ENCODE measurements around the gene SPEG.
"Not testable (repeated sequence)": the region's sequence is repeated elsewhere in the genome, so short reads cannot be mapped to it uniquely, and the experiment has no call there.

Gene SPEG

GRCh38 chr2:219405958-219406860 is 28.4 kb upstream of the SPEG start:
- H3K4me1 ChIP-seq (ENCODE audit: insufficient read depth, insufficient read length): peaks cover 24% of the 10 kb centered on the region
- no peak for DNase-seq (ENCODE audit: low read depth, low spot score)
- H3K27me3 ChIP-seq (ENCODE audit: insufficient read depth, insufficient read length): no peaks in the 10 kb centered on the region
- H3K9me3 ChIP-seq (ENCODE audit: insufficient read depth, low read length): no peaks in the 10 kb centered on the region
- no peak overlapping the region for H3K4me3 ChIP-seq (ENCODE audit: insufficient read length, low read depth)
- TF ChIP-seq SUZ12 (IDR thresholded peaks at IDR 0.05; ENCODE audit: extremely low read depth, insufficient read depth, insufficient read length): no peak
- TF ChIP-seq YY1 (IDR thresholded peaks at IDR 0.05; ENCODE audit: insufficient read depth, insufficient read length): no peak
- TF ChIP-seq ZNF274 (IDR thresholded peaks at IDR 0.05; ENCODE audit: low read depth, low read length): no peak
- no peaks in the 10 kb centered on the region for H3K36me3 ChIP-seq (ENCODE audit: insufficient read depth, insufficient read length, low read length)
- H3K9ac ChIP-seq (ENCODE audit: insufficient read length, low read depth): no peak overlapping the region

GRCh38 chr2:219406861-219407230 is 27.8 kb upstream of the SPEG start:
- DNase-seq (ENCODE audit: low read depth, low spot score): no peak

GRCh38 chr2:219407343-219407742 is 27.3 kb upstream of the SPEG start:
- peaks cover 21% of the 10 kb centered on the region for H3K4me1 ChIP-seq (ENCODE audit: insufficient read depth, insufficient read length)
- DNase-seq (ENCODE audit: low read depth, low spot score); H3K27me3 ChIP-seq (ENCODE audit: insufficient read depth, insufficient read length); H3K9me3 ChIP-seq (ENCODE audit: insufficient read depth, low read length); H3K9ac ChIP-seq (ENCODE audit: insufficient read length, low read depth); H3K36me3 ChIP-seq (ENCODE audit: insufficient read depth, insufficient read length, low read length); H3K4me3 ChIP-seq (ENCODE audit: insufficient read length, low read depth): not testable (repeated sequence)

More at GRCh38 chr2:219406861-219407230, 27.8 kb upstream of the SPEG start:
- Histone ChIP-seq H3K9me3 (ENCODE audit: insufficient read depth, low read length) (no peaks in the 10 kb centered on the region), H3K4me1 (ENCODE audit: insufficient read depth, insufficient read length) (peaks cover 24% of the 10 kb centered on the region), H3K9ac (ENCODE audit: insufficient read length, low read depth) (no peak overlapping the region), H3K4me3 (ENCODE audit: insufficient read length, low read depth) (no peak overlapping the region), H3K36me3 (ENCODE audit: insufficient read depth, insufficient read length, low read length) (no peaks in the 10 kb centered on the region), H3K27me3 (ENCODE audit: insufficient read depth, insufficient read length) (no peaks in the 10 kb centered on the region)
- TF ChIP-seq YY1 (IDR thresholded peaks at IDR 0.05; ENCODE audit: insufficient read depth, insufficient read length) (no peak), SUZ12 (IDR thresholded peaks at IDR 0.05; ENCODE audit: extremely low read depth, insufficient read depth, insufficient read length) (no peak), ZNF274 (IDR thresholded peaks at IDR 0.05; ENCODE audit: low read depth, low read length) (no peak)

GRCh38 chr2:219408204-219408603 is 26.4 kb upstream of the SPEG start:
- H3K4me1 ChIP-seq (ENCODE audit: insufficient read depth, insufficient read length): peaks cover 21% of the 10 kb centered on the region
- H3K4me3 ChIP-seq (ENCODE audit: insufficient read length, low read depth): no peak overlapping the region
- no peaks in the 10 kb centered on the region for H3K36me3 ChIP-seq (ENCODE audit: insufficient read depth, insufficient read length, low read length)
- H3K27me3 ChIP-seq (ENCODE audit: insufficient read depth, insufficient read length): no peaks in the 10 kb centered on the region
- H3K9ac ChIP-seq (ENCODE audit: insufficient read length, low read depth): no peak overlapping the region
- DNase-seq (ENCODE audit: low read depth, low spot score): no peak
- TF ChIP-seq YY1 (IDR thresholded peaks at IDR 0.05; ENCODE audit: insufficient read depth, insufficient read length) (no peak), ZNF274 (IDR thresholded peaks at IDR 0.05; ENCODE audit: low read depth, low read length) (no peak), SUZ12 (IDR thresholded peaks at IDR 0.05; ENCODE audit: extremely low read depth, insufficient read depth, insufficient read length) (no peak)
- H3K9me3 ChIP-seq (ENCODE audit: insufficient read depth, low read length): peaks cover 11% of the 10 kb centered on the region; the same call in 1 of the 2 replicates

- no peak for DNase-seq (ENCODE audit: low read depth, low spot score)
- TF ChIP-seq YY1 (IDR thresholded peaks at IDR 0.05; ENCODE audit: insufficient read depth, insufficient read length): no peak
- TF ChIP-seq ZNF274 (IDR thresholded peaks at IDR 0.05; ENCODE audit: low read depth, low read length): no peak
- TF ChIP-seq SUZ12 (IDR thresholded peaks at IDR 0.05; ENCODE audit: extremely low read depth, insufficient read depth, insufficient read length): no peak
- peaks cover 21% of the 10 kb centered on the region for H3K4me1 ChIP-seq (ENCODE audit: insufficient read depth, insufficient read length)
- H3K9me3 ChIP-seq (ENCODE audit: insufficient read depth, low read length): peaks cover 13% of the 10 kb centered on the region; the same call in 1 of the 2 replicates
- no peak overlapping the region for H3K4me3 ChIP-seq (ENCODE audit: insufficient read length, low read depth)
- H3K9ac ChIP-seq (ENCODE audit: insufficient read length, low read depth): no peak overlapping the region
- H3K27me3 ChIP-seq (ENCODE audit: insufficient read depth, insufficient read length): no peaks in the 10 kb centered on the region
- no peaks in the 10 kb centered on the region for H3K36me3 ChIP-seq (ENCODE audit: insufficient read depth, insufficient read length, low read length)
Observed at GRCh38 chr2:219408631-219409030, 26.0 kb upstream of the SPEG start.

GRCh38 chr2:219409619-219410018 is 25.0 kb upstream of the SPEG start:
- Histone ChIP-seq H3K4me3 (ENCODE audit: insufficient read length, low read depth) (no peak overlapping the region), H3K9ac (ENCODE audit: insufficient read length, low read depth) (no peak overlapping the region), H3K36me3 (ENCODE audit: insufficient read depth, insufficient read length, low read length) (no peaks in the 10 kb centered on the region), H3K4me1 (ENCODE audit: insufficient read depth, insufficient read length) (peaks cover 13% of the 10 kb centered on the region), H3K9me3 (ENCODE audit: insufficient read depth, low read length) (peaks cover 13% of the 10 kb centered on the region; the same call in 1 of the 2 replicates), H3K27me3 (ENCODE audit: insufficient read depth, insufficient read length) (no peaks in the 10 kb centered on the region)
- no peak for DNase-seq (ENCODE audit: low read depth, low spot score)
- TF ChIP-seq YY1 (IDR thresholded peaks at IDR 0.05; ENCODE audit: insufficient read depth, insufficient read length) (no peak), ZNF274 (IDR thresholded peaks at IDR 0.05; ENCODE audit: low read depth, low read length) (no peak), SUZ12 (IDR thresholded peaks at IDR 0.05; ENCODE audit: extremely low read depth, insufficient read depth, insufficient read length) (no peak)

GRCh38 chr2:219410390-219410789 is 24.3 kb upstream of the SPEG start:
- Histone ChIP-seq H3K36me3 (ENCODE audit: insufficient read depth, insufficient read length, low read length) (no peaks in the 10 kb centered on the region), H3K4me3 (ENCODE audit: insufficient read length, low read depth) (no peak overlapping the region), H3K4me1 (ENCODE audit: insufficient read depth, insufficient read length) (peaks cover 6% of the 10 kb centered on the region), H3K9ac (ENCODE audit: insufficient read length, low read depth) (no peak overlapping the region), H3K9me3 (ENCODE audit: insufficient read depth, low read length) (peaks cover 13% of the 10 kb centered on the region; the same call in 1 of the 2 replicates), H3K27me3 (ENCODE audit: insufficient read depth, insufficient read length) (no peaks in the 10 kb centered on the region)
- TF ChIP-seq YY1 (IDR thresholded peaks at IDR 0.05; ENCODE audit: insufficient read depth, insufficient read length) (no peak), SUZ12 (IDR thresholded peaks at IDR 0.05; ENCODE audit: extremely low read depth, insufficient read depth, insufficient read length) (no peak), ZNF274 (IDR thresholded peaks at IDR 0.05; ENCODE audit: low read depth, low read length) (no peak)
- no peak for DNase-seq (ENCODE audit: low read depth, low spot score)
